Myocyte (in vitro differentiated cells): ENCODE data around the gene BCCIP. TPM values are rescaled to one million over a fixed set of nuclear protein-coding genes. Genes with fewer than 3 reads are reported as not detected.
A peak's percentile ranks its signal among the peaks of the same experiment; 100 is the strongest.

ENCODE experiments used
- DNase-seq: peaks from one replicate; pipeline ENCODE4 v3.0.0-alpha.2; 2012; ENCODE audit warnings: low read depth
- total RNA-seq: library from RNA; depleted of rRNA; stranded (reverse); fragments of >200 nt; gene quantifications from 2 replicates; pipeline ENCODE4 v1.2.3, GENCODE V29; 2014

Gene BCCIP
- total RNA-seq, 1 donor from 2014 or later = 74.6 TPM

GRCh38 chr10:125797424-125797823 is 25.9 kb upstream of the BCCIP start:
- no peak for DNase-seq

GRCh38 chr10:125797994-125798662 is 25.2 kb upstream of the BCCIP start:
- no peak for DNase-seq

GRCh38 chr10:125799451-125800182 is 23.7 kb upstream of the BCCIP start:
- DNase-seq = peak; percentile 32

GRCh38 chr10:125801574-125801973 is 21.8 kb upstream of the BCCIP start:
- DNase-seq = no peak

GRCh38 chr10:125802131-125802530 is 21.2 kb upstream of the BCCIP start:
- no peak for DNase-seq

DNA sequence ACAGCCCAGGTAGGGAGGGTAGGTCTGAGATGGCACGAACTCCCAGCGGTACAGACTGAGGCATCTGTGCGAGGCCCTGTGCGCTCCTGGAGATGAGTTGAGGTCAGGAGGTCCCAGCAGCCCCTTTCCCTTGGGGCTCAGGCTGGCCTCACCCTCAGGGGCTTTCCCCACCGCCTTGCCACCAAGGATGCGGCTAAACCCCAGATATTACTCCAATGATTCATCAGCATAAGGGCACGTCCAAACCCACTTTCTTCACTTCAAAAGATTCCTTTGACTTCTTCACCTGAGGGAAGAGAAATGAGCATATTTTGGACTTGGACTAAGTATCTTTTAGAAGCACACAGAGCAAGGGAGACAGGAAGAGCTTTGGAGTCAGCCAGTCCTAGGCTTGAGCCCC is 20.6 kb upstream of the BCCIP start:
- no peak for DNase-seq

DNA sequence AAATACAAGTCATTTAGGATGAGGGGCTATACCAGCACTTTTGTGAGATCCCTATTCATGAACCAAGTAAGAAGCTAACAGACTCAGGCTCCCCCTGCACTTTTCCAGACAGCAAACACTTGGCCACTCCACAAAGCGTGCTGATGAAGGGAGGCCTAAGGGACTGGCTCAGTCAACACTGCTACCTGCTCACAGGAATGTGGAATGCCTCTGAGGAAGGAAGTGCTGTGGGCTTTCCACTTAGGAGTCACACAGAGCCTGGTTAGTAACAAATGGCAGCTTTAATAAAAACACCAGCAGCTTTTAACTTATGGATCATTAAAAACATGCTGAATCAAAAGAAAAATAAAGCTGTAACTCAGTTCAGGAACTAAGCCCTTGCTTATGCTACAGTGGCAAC is 15.3 kb upstream of the BCCIP start:
- DNase-seq = no peak

DNA sequence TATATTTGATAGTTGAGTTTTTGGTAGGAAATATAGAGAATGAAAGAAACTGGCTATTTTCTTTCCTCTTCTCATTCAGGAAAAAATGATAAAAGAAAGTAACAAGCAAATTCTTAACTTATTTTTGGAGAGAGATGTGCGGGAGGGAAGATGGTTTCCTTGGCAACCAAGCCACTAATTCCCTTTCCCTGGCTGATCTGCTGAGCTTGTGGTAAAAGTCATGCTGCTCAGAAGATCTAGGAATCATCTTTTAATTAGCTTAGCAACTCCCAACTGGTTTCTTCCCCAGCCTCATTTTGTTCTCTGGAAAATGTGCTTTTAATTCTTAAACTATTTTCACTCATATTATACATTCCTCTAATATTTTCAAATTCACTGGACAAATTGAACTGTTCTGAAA is 12.1 kb upstream of the BCCIP start:
- peak; percentile 16 for DNase-seq

DNA sequence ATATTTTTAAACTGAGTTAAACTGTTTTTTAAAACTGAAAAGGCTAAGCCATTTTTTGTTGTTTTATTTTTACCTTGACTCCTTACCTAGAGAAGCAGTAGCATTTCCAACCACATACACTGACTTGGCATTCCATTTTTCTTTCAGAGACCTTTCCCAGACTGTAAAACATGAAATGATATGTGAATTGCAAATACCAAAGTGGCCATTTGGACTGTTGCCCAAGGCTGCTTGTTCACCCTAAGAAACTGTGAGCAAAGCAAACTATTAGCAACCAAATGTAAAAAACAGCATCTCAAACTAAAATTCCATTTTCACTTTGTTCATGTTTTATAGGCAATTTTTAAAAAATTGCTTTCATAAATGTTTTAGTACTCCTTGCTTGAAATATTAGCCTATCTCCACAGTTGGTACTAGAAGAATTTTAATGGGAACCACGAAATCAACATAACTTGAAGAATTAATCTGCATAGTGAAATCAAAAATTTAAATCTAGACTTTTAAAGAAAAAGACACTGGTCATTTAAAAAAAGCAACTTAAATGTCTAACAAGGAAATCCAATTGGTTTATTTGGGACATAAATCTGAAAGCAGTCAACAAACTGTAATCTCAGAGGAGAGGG is 11.1 kb upstream of the BCCIP start:
- peak; percentile 39 for DNase-seq

DNA sequence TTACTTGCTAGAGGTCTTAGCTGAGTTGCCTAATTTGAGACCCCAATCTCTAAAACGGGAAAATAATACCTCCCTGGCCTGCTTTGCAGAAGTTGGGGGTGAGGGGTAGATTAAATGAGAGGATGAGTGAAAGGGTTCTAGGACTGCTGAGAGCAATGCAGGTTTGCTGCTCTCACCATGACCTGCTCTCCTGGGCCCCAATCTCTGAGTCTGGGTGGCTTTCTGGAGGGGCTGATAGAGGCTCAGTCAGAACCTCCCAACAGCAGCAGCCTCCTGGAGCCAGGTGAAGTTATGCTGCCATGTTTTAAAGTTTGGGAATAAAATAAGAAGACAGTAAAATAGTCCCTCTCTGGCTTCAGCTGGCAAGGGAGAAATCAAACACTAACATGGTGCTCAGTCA is 7.6 kb upstream of the BCCIP start:
- DNase-seq = no peak

DNA sequence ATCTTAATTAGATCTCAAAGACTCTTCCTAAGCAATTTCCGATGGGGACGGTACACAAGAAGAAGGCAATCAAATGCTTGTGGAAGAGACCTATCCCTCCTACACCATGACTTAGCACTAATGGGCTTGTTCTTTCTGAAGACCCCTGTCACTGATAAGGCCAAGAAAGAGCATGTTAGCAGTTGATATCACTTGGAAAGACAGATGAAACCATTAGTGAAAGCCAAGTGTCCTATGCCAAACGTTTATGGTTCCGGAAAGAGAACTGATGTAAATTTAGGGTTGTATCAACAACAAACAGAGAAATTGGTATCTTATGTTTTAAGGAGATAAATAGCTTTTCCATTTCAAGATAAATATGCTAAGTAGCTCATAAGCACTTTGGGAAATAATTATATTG is 6.8 kb upstream of the BCCIP start:
- no peak for DNase-seq

DNA sequence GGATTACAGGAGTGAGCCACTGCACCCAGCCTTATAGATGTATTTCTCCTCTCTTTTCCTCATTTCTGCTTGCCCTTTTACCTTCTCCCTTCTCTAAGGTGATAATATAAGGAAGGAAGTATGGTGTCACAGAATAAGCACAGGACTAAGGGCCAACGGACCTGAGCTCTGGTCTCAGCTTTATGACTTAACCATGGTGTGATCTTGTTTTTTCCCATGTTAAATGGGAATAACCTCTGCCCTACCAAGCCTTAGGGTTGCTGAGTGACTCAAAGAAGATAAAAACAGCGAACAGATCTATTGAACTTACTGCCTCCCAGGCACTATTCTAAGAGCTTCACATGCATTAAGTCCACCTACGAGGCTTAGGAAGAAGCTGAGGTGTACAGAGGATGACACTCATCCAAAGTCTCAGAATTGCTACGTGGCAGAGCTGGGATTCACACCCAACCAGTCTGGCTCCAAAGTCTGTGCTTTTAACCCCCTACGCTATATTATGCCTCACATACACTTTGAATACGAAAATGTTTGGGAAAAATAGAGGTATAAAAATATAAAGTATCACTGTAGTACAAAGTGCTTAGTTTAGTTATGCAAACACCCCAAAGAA is 5.9 kb upstream of the BCCIP start:
- DNase-seq = no peak

GRCh38 chr10:125820701-125821100 is 2.6 kb upstream of the BCCIP start:
- no peak for DNase-seq

- peak; percentile 34 for DNase-seq
Measured at GRCh38 chr10:125823663-125824251, 411 bp downstream of the BCCIP start.

DNA sequence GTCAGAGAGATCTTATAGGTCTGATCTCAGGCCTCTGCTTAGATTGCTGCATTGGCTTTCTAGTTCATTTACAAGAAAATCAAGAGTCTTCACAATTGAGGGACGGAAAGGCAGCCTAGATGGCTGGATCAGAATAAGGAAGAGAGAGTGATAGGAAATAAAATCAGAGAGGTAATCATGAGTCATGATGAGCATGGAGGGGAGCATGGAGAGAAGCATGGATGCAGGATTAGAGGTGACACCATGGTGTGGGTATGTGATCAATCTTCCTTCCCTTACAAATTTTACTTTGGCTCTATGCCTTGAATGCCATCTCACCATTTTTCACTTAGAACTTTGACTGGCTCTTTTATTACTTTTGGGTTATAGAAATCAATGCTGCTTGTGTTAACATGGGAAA is 1.4 kb downstream of the BCCIP start:
- DNase-seq = no peak

DNA sequence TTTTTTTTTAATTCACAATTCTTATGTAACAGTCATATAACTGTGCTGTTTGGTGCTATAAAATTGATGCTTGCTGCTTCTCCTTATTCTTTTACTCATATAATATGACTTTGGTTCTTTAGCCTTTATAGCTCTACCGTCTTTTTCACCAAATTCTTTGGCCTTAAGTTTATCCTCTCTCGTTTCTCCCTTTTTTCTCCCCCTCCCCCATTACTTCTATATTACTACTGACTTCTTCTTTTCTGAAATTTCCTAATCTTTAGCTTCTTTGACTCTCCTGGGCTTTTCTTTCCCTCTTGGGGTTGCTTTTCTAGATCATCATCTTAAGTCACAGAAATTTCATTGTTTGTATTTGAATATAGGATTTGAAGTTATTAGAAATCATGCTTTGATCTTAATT is 3.8 kb downstream of the BCCIP start:
- no peak for DNase-seq

DNA sequence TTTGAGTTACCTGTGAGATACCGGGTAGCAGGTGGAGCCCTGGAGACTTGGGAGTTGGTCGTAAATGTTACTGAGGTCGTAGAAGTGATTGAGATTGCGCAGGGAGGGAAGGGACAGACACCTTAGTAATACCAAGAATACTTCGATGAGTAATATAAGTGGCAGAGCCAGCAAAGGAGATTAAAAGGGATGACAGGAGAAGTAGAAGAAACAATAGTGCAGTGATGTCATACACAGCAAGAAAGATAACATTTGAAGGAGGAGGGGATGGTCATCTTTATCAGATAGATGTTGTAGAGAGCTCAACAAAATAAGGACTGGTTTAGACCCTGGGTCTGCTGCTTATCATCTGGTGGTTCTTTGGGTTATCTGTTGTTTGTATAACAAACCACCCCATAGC is 5.0 kb downstream of the BCCIP start:
- no peak for DNase-seq

- DNase-seq = no peak
Measured at GRCh38 chr10:125836746-125837145, 13.4 kb downstream of the BCCIP start.

GRCh38 chr10:125838802-125839575 is 15.6 kb downstream of the BCCIP start:
- peak; percentile 18 for DNase-seq

- DNase-seq = no peak
Measured at GRCh38 chr10:125840406-125840805, 17.1 kb downstream of the BCCIP start.

DNA sequence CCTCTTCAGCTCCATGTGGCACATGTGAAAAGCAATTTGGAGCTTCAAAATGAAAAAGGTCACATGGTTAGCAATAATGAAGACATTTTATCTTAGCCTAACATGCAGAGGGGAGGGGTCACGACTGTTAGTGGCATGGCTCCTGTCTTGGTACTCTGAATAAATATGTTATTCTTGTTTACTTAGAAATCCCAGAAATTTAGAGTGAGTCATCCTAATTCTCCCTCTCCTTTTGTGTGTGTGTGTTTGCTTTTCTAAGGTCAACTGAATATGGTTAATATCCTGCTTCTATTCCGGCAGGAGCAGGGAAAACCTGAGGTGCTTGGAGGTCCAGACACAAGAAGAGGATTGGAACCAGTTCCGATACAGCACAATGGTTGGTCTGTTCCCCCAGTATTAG is 17.6 kb downstream of the BCCIP start:
- DNase-seq = peak; percentile 8
